ENCODE measurements around the gene PGAM2.

GRCh38 chr7:44068054-44068453, 2.7 kb upstream of the PGAM2 start:
- TF ChIP-seq CTCF (IDR thresholded peaks at IDR 0.05) (no peak), POLR2A (IDR thresholded peaks at IDR 0.05) (no peak), POLR2AphosphoS5 (IDR thresholded peaks at IDR 0.05) (no peak)

Data from breast epithelium (tissue), 3 donors.